Activated T-cell treated with anti-CD3 and anti-CD28 coated beads, Interleukin-2, amount 50 U/mL, for 1 hour (primary cell): ENCODE measurements around the gene SHANK2.

ENCODE experiments used
- DNase-seq: peaks from one replicate; pipeline ENCODE4 v3.0.0-alpha.2; 2020

SHANK2 gene

GRCh38 chr11:71268706-71269321 is 16.4 kb upstream of the SHANK2 start:
- no peak for DNase-seq

GRCh38 chr11:71267807-71268421 is 15.5 kb upstream of the SHANK2 start:
- no peak for DNase-seq

- DNase-seq = no peak
Measured at GRCh38 chr11:71266114-71266833, 13.9 kb upstream of the SHANK2 start.

- no peak for DNase-seq
Measured at GRCh38 chr11:71265559-71266092, 13.2 kb upstream of the SHANK2 start.

GRCh38 chr11:71263386-71263785 is 11.0 kb upstream of the SHANK2 start:
- DNase-seq = no peak

GRCh38 chr11:71255800-71256479 is 3.6 kb upstream of the SHANK2 start:
- DNase-seq = no peak

GRCh38 chr11:71255323-71255722 is 2.9 kb upstream of the SHANK2 start:
- DNase-seq = no peak

- DNase-seq = no peak
Measured at GRCh38 chr11:71253794-71254193, 1.4 kb upstream of the SHANK2 start.

- DNase-seq = no peak
Measured at GRCh38 chr11:71252770-71253730, 673 bp upstream of the SHANK2 start.

GRCh38 chr11:71251761-71252268 is 562 bp downstream of the SHANK2 start:
- DNase-seq = no peak

GRCh38 chr11:71251151-71251721 is 1.1 kb downstream of the SHANK2 start:
- no peak for DNase-seq

- no peak for DNase-seq
Measured at GRCh38 chr11:71250523-71251150, 1.7 kb downstream of the SHANK2 start.

GRCh38 chr11:71249301-71249700 is 3.1 kb downstream of the SHANK2 start:
- DNase-seq = no peak

GRCh38 chr11:71248656-71249055 is 3.7 kb downstream of the SHANK2 start:
- no peak for DNase-seq

- no peak for DNase-seq
Measured at GRCh38 chr11:71248251-71248570, 4.2 kb downstream of the SHANK2 start.

- no peak for DNase-seq
Measured at GRCh38 chr11:71247551-71248250, 4.7 kb downstream of the SHANK2 start.

GRCh38 chr11:71246559-71246958 is 5.8 kb downstream of the SHANK2 start:
- no peak for DNase-seq

GRCh38 chr11:71245601-71246391 is 6.6 kb downstream of the SHANK2 start:
- DNase-seq = no peak

- DNase-seq = no peak
Measured at GRCh38 chr11:71244116-71244810, 8.1 kb downstream of the SHANK2 start.
